HG03095 (cell line): ENCODE measurements around the gene MEGF11.
"Not testable (repeated sequence)": the region's sequence is repeated elsewhere in the genome, so short reads cannot be mapped to it uniquely, and the experiment has no call there.

Experiments used
- ATAC-seq: cut with Tn5 transposase; IDR thresholded peaks from one replicate; pipeline ENCODE4 v1.9.1; 2021; ENCODE audit warnings: moderate library complexity; ENCODE audit not compliant: unreplicated experiment

MEGF11 gene

GRCh38 chr15:66016199-66016598 is 237.4 kb downstream of the MEGF11 start:
- no peak for ATAC-seq

GRCh38 chr15:66014635-66015182 is 238.8 kb downstream of the MEGF11 start:
- no peak for ATAC-seq

GRCh38 chr15:66014022-66014421 is 239.5 kb downstream of the MEGF11 start:
- no peak for ATAC-seq

- no peak for ATAC-seq
Measured at GRCh38 chr15:66008940-66009562, 244.5 kb downstream of the MEGF11 start.

GRCh38 chr15:66007663-66008262 is 245.8 kb downstream of the MEGF11 start:
- no peak for ATAC-seq

GRCh38 chr15:66006986-66007385 is 246.6 kb downstream of the MEGF11 start:
- no peak for ATAC-seq

- no peak for ATAC-seq
Measured at GRCh38 chr15:66004618-66005262, 248.8 kb downstream of the MEGF11 start.

- not testable (repeated sequence) for ATAC-seq
Measured at GRCh38 chr15:66003129-66003528, 250.4 kb downstream of the MEGF11 start.

- ATAC-seq, result no peak
Measured at GRCh38 chr15:66001717-66002426, 251.7 kb downstream of the MEGF11 start.

- no peak for ATAC-seq
Measured at GRCh38 chr15:66001042-66001441, 252.5 kb downstream of the MEGF11 start.

GRCh38 chr15:65998486-65998885 is 255.1 kb downstream of the MEGF11 start:
- no peak for ATAC-seq

- ATAC-seq, result no peak
Measured at GRCh38 chr15:65996901-65997300, 256.6 kb downstream of the MEGF11 start.

- no peak for ATAC-seq
Measured at GRCh38 chr15:65994832-65995231, 258.7 kb downstream of the MEGF11 start.

GRCh38 chr15:65993762-65994161 is 259.8 kb downstream of the MEGF11 start:
- ATAC-seq, result no peak

GRCh38 chr15:65993236-65993635 is 260.3 kb downstream of the MEGF11 start:
- no peak for ATAC-seq

- no peak for ATAC-seq
Measured at GRCh38 chr15:65991721-65992483, 261.6 kb downstream of the MEGF11 start.

- ATAC-seq, result no peak
Measured at GRCh38 chr15:65990298-65990981, 263.1 kb downstream of the MEGF11 start.

GRCh38 chr15:65987100-65987499 is 266.4 kb downstream of the MEGF11 start:
- no peak for ATAC-seq

- no peak for ATAC-seq
Measured at GRCh38 chr15:65986416-65986815, 267.1 kb downstream of the MEGF11 start.

GRCh38 chr15:65985387-65985786 is 268.2 kb downstream of the MEGF11 start:
- no peak for ATAC-seq
